ENCODE measurements around the gene MRC2. TPM values are rescaled to one million over a fixed set of nuclear protein-coding genes. Genes with fewer than 3 reads are reported as not detected.

MRC2 gene
- total and polyA plus RNA-seq, 9 of the 15 experiments (the other 6 are each of a cell fraction or from before 2014, with no cell fraction given): 0.28 to 11.5 (median 6.6) TPM

DNA sequence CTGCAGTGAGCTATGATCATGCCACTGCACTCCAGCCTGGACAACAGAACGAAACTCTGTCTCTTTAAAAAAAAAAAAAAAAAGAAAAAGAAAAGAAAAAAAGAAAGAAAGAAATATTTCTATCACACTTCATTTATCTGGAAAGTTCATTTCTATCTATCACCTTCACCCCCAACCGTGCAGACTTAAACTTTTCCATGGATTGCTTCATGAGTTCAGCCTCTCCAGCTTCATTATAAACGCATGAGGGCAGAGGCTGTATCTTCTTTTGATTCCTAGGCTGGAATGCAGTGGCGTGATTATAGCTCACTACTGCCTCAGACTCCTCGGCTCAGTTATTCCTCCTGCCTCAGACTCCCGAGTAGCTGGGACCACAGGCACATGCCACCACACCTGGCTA lies 28.2 kb downstream of the MRC2 start:
- FAIRE-seq: no peak
- Histone ChIP-seq H3K9me1 (ENCODE audit: control insufficient read depth, insufficient read depth, low read length) (no peaks in the 10 kb centered on the region), H4K20me1 (replicated peaks; ENCODE audit: control insufficient read depth, insufficient read depth, low read length) (0 out of 2 replicates have a peak, but pooled peaks cover 5% of the 10 kb centered on the region), H3K36me3 (ENCODE audit: control insufficient read depth, insufficient read depth, low read length) (no peaks in the 10 kb centered on the region), H3K4me1 (replicated peaks in 1 of 2; ENCODE audit: control insufficient read depth in 2 of 2, insufficient read depth in 2 of 2, low read length in 2 of 2) (peaks cover 13 to 25% of the 10 kb centered on the region in 2 experiments), H3K27me3 (ENCODE audit: control insufficient read depth in 2 of 2, insufficient read depth in 2 of 2, low read length in 2 of 2) (peaks cover under 1 to 10% of the 10 kb centered on the region in 2 experiments; a peak in 1 of 5 replicates), H3K9me3 (replicated peaks; ENCODE audit: control insufficient read depth, insufficient read depth, low read depth, low read length) (no peaks in the 10 kb centered on the region), H2AFZ (ENCODE audit: low read depth, low read length) (no peak overlapping the region), H3K9ac (ENCODE audit: insufficient read depth in 1 of 2, low read depth in 2 of 2, low read length in 2 of 2) (no peak overlapping the region), H3K27ac (ENCODE audit: extremely low read depth, low read depth, low read length) (no peak overlapping the region), H3K4me2 (ENCODE audit: insufficient read depth, low read length) (no peak overlapping the region), H3K79me2 (ENCODE audit: control insufficient read depth, insufficient read depth, low read length) (no peaks in the 10 kb centered on the region), H3K4me3 (no peak overlapping the region)
- 12% methylated on average over 6 of the region's 6 CpGs for WGBS (ENCODE audit: insufficient coverage, low coverage, missing lambda C conversion rate)
- in situ Hi-C loops (cut with MboI): no loop called here
- intact Hi-C loops (cut with micrococcal nuclease): no loop called here
- POLR2A ChIA-PET: no interaction called here
- ATAC-seq: no peak
- DNase-seq (ENCODE audit: extremely low read depth in 1 of 4, low spot score in 3 of 4): no peak
- CTCF ChIA-PET (ENCODE audit: low intra/inter-chr PET ratio): no interaction called here
- BruUV-seq (replicated peaks): no TSS peak
- no peak for TF ChIP-seq ZBTB33 (CRISPR knock-in tag; IDR thresholded peaks at IDR 0.05)
- no peak for TF ChIP-seq ZNF165 (CRISPR knock-in tag; IDR thresholded peaks at IDR 0.05; ENCODE audit: borderline replicate concordance)
- no peak for TF ChIP-seq CC2D1A (IDR thresholded peaks at IDR 0.05)
- TF ChIP-seq NCOA1 (IDR thresholded peaks at IDR 0.05; ENCODE audit: low read depth): no peak
- no peak for TF ChIP-seq EZH2 (IDR thresholded peaks at IDR 0.05; ENCODE audit: borderline replicate concordance, low read depth, low read length)
- TF ChIP-seq POLR2H (tag; IDR thresholded peaks at IDR 0.05; ENCODE audit: low read depth): no peak
- no peak for TF ChIP-seq MTA2 (IDR thresholded peaks at IDR 0.05; ENCODE audit: low read depth)
- no peak for TF ChIP-seq UBTF (IDR thresholded peaks at IDR 0.05; ENCODE audit: borderline replicate concordance in 1 of 2, low read depth in 2 of 2, low read length in 2 of 2)
- TF ChIP-seq SMARCC2 (IDR thresholded peaks at IDR 0.05; ENCODE audit: low read depth): no peak
- TF ChIP-seq, protein P1, sequence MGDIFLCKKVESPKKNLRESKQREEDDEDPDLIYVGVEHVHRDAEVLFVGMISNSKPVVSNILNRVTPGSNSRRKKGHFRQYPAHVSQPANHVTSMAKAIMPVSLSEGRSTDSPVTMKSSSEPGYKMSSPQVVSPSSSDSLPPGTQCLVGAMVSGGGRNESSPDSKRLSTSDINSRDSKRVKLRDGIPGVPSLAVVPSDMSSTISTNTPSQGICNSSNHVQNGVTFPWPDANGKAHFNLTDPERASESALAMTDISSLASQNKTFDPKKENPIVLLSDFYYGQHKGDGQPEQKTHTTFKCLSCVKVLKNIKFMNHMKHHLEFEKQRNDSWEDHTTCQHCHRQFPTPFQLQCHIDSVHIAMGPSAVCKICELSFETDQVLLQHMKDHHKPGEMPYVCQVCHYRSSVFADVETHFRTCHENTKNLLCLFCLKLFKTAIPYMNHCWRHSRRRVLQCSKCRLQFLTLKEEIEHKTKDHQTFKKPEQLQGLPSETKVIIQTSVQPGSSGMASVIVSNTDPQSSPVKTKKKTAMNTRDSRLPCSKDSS (IDR thresholded peaks at IDR 0.05; ENCODE audit: low read depth, partially characterized antibody): no peak
- no peak for TF ChIP-seq SRSF9 (IDR thresholded peaks at IDR 0.05; ENCODE audit: borderline replicate concordance, low read depth, low read length)
- no peak for TF ChIP-seq ZNF740 (CRISPR knock-in tag; IDR thresholded peaks at IDR 0.05)
- TF ChIP-seq ZNF740 (tag; IDR thresholded peaks at IDR 0.05): no peak
- TF ChIP-seq ZNF12 (CRISPR knock-in tag; IDR thresholded peaks at IDR 0.05): no peak

Data from K562 (cell line).